Transverse colon (tissue), 4 donors: ENCODE measurements around the gene HIVEP3. TPM values are rescaled to one million over a fixed set of nuclear protein-coding genes. Genes with fewer than 3 reads are reported as not detected.

Source experiments
- DNase-seq: peaks from one replicate; pipeline ENCODE4 v3.0.0-alpha.2; 2019
- H3K27ac ChIP-seq, 4 donors: fragments of 200-600 bp; sonication (generic); 2 replicates each; pipeline ENCODE4 v1.5.1; 2016 to 2018; ENCODE audit warnings: inconsistent platforms in 4 of 4
- H3K27me3 ChIP-seq: fragments of 200-600 bp; sonication (generic); 2 replicates; pipeline ENCODE4 v1.5.1; 2017; ENCODE audit warnings: inconsistent platforms
- H3K36me3 ChIP-seq, 4 donors: fragments of 200-600 bp; sonication (generic); 2 replicates each; pipeline ENCODE4 v1.5.1; 2017 to 2019; ENCODE audit warnings: inconsistent platforms in 4 of 4
- H3K4me1 ChIP-seq, 4 donors: fragments of 200-600 bp; sonication (generic); 2 replicates each; pipeline ENCODE4 v1.5.1; 2017 to 2020; ENCODE audit warnings: inconsistent platforms in 4 of 4
- H3K4me3 ChIP-seq, 4 donors: fragments of 200-600 bp; sonication (generic); 1 replicate in 1 of 4; 2 replicates in 3 of 4; pipeline versions ENCODE4 v1.5.1 to v1.6.1; 2017 to 2019; ENCODE audit warnings: inconsistent platforms in 4 of 4
- H3K9me3 ChIP-seq, 2 donors: fragments of 200-600 bp; sonication (generic); 2 replicates each; pipeline ENCODE4 v1.5.1; 2017 to 2019; ENCODE audit warnings: inconsistent platforms in 2 of 2
- CTCF ChIP-seq, 5 experiments: fragments of 200-600 bp in 3 of 5; fragments of 450-650 bp in 2 of 5; sonication (generic) in 3 of 5; IDR thresholded peaks; 1 replicate in 2 of 5; 2 replicates in 3 of 5; pipeline ENCODE4 v1.5.1; 2016 to 2017; ENCODE audit warnings: antibody characterized with exemption in 5 of 5, inconsistent platforms in 3 of 5, mild to moderate bottlenecking in 2 of 5, moderate library complexity in 1 of 5
- EP300 ChIP-seq: sonication (generic); formaldehyde crosslinking; IDR thresholded peaks from one replicate; pipeline ENCODE4 v1.6.1; 2017; ENCODE audit warnings: antibody characterized with exemption, low read depth
- POLR2A ChIP-seq: fragments of 450-650 bp; IDR thresholded peaks from one replicate; pipeline ENCODE4 v1.6.1; 2016; ENCODE audit warnings: antibody characterized with exemption, mild to moderate bottlenecking, moderate library complexity
- POLR2AphosphoS5 ChIP-seq, 3 donors: sonication (generic); formaldehyde crosslinking; IDR thresholded peaks; one replicate each; pipeline ENCODE4 v1.6.1; 2016; ENCODE audit warnings: antibody characterized with exemption in 3 of 3
- WGBS, 2 donors: methylation state at CpG; one replicate each; pipeline ENCODE4 v1.1.5; 2018; ENCODE audit warnings: low coverage in 1 of 2; 5-methylcytosine and 5-hydroxymethylcytosine counted together
- in situ Hi-C, 4 donors: fragments of 200-750 bp; cut with MboI; loops; one replicate each; pipeline versions ENCODE4 v1.15.0 to v1.15.1; 2017; ENCODE audit warnings: low sequenced_read_pairs in 3 of 4, low pct_ligation_motif_present in 1 of 4, low pct_unique_long_range_greater_than_20kb in 1 of 4
- intact Hi-C: fragments of 100-400 bp; cut with DNase I; formaldehyde crosslinking; loops from one replicate; pipeline ENCODE4 v1.15.1; 2023; ENCODE audit warnings: low total_unique reads
- total RNA-seq, 4 donors: library from RNA; depleted of rRNA; stranded (reverse); fragments of >200 nt; gene quantifications; one replicate each; pipeline ENCODE4 v1.1.0, GENCODE V29; 2016

Gene HIVEP3
- total RNA-seq, 4 donors from 2014 or later, result 3.7 to 15.0 (median 5.2) TPM

GRCh38 chr1:41507110-41507720 lies 411.5 kb downstream of the HIVEP3 start:
- intact Hi-C loops, result no loop called here
- no peak for DNase-seq
- Histone ChIP-seq H3K36me3 (no peaks in the 10 kb centered on the region), H3K9me3 (no peaks in the 10 kb centered on the region), H3K4me1 (peaks cover 0 to 2% (median under 1%) of the 10 kb centered on the region in 4 donors), H3K4me3 (no peak overlapping the region), H3K27me3 (no peaks in the 10 kb centered on the region), H3K27ac (no peak overlapping the region)
- WGBS, 2 donors, result 85% methylated on average over 13 of the region's 13 CpGs; no CpG with 5 or more reads in 1 of the 2 donors
- no peak for TF ChIP-seq EP300
- TF ChIP-seq CTCF (IDR thresholded peaks at IDR 0.05), result no peak
- TF ChIP-seq POLR2A, result no peak
- no peak for TF ChIP-seq POLR2AphosphoS5 (IDR thresholded peaks at IDR 0.05)
- in situ Hi-C loops, result no loop called here

- TF ChIP-seq POLR2A, result no peak
- no peak for TF ChIP-seq POLR2AphosphoS5 (IDR thresholded peaks at IDR 0.05)
- TF ChIP-seq CTCF (IDR thresholded peaks at IDR 0.05), result no peak
- no peak for TF ChIP-seq EP300
- in situ Hi-C loops, result no loop called here
- no peak for DNase-seq
Measured at GRCh38 chr1:41504114-41505035, 414.3 kb downstream of the HIVEP3 start.

GRCh38 chr1:41503538-41504113 lies 415.1 kb downstream of the HIVEP3 start:
- in situ Hi-C loops, result no loop called here
- WGBS, 2 donors, result 93 to 98% methylated on average over 10 to 11 of the region's 11 CpGs
- Histone ChIP-seq H3K9me3 (no peaks in the 10 kb centered on the region), H3K27me3 (no peaks in the 10 kb centered on the region), H3K27ac (no peak overlapping the region), H3K4me3 (no peak overlapping the region), H3K36me3 (no peaks in the 10 kb centered on the region), H3K4me1 (peaks cover 26 to 34% (median 32%) of the 10 kb centered on the region in 4 donors)
- intact Hi-C loops, result no loop called here
- TF ChIP-seq POLR2AphosphoS5 (IDR thresholded peaks at IDR 0.05) (no peak), CTCF (IDR thresholded peaks at IDR 0.05) (no peak), EP300 (no peak), POLR2A (no peak)
- DNase-seq, result no peak

More at GRCh38 chr1:41504114-41505035, 414.3 kb downstream of the HIVEP3 start:
- Histone ChIP-seq H3K36me3 (no peaks in the 10 kb centered on the region), H3K4me3 (no peak overlapping the region), H3K4me1 (peaks cover 18 to 27% (median 25%) of the 10 kb centered on the region in 4 donors), H3K27ac (no peak overlapping the region), H3K27me3 (no peaks in the 10 kb centered on the region), H3K9me3 (no peaks in the 10 kb centered on the region)
- intact Hi-C loops, result no loop called here
- 55 to 75% methylated on average over 5 to 15 of the region's 15 CpGs for WGBS, 2 donors

- in situ Hi-C loops (no loop called here), intact Hi-C loops (no loop called here)
- Histone ChIP-seq H3K27me3 (no peaks in the 10 kb centered on the region), H3K9me3 (no peaks in the 10 kb centered on the region), H3K36me3 (no peaks in the 10 kb centered on the region), H3K4me1 (peaks cover 26 to 41% (median 39%) of the 10 kb centered on the region in 4 donors), H3K27ac (no peak overlapping the region), H3K4me3 (no peak overlapping the region)
- 73 to 82% methylated on average over 3 to 5 of the region's 5 CpGs for WGBS, 2 donors
- DNase-seq, result no peak
- TF ChIP-seq EP300, result no peak
- peak in 1 of 3 donors; percentile 25 for TF ChIP-seq POLR2AphosphoS5 (IDR thresholded peaks at IDR 0.05)
- TF ChIP-seq POLR2A, result no peak
- TF ChIP-seq CTCF (IDR thresholded peaks at IDR 0.05), result no peak
Measured at GRCh38 chr1:41502912-41503311, 415.8 kb downstream of the HIVEP3 start.
